ENCODE data around the gene CHAC1. TPM values are rescaled to one million over a fixed set of nuclear protein-coding genes. Genes with fewer than 3 reads are reported as not detected.

CHAC1 gene
- total and polyA plus RNA-seq, 2 donors (not counting 1 experiment from before 2014, with no cell fraction given), result 7.5 to 62.6 TPM

DNA sequence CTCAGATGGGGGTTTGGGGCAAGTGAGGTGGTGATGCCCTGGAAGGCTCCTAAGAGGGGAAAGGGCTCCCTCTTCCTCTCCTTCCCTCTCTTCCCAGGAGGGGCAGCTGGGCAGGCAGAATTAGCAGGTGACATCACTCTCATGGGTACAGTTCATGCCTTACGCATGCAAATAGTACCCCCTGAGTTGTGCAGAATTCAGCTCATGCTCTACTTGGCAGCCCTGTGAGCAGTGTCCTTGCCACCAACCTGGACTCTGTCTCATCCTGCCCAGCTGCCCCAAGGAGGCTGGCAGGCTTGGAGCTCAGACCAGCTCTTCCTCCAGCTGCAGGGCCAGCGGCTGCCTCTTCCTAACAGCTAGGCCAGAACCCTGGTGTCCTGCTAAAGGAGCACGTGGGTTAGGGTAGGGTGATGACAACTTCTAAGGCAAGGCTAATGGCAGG lies 3.3 kb downstream of the CHAC1 start:
- Histone ChIP-seq H3K9ac (ENCODE audit: insufficient read depth, low read length) (no peak overlapping the region), H4K20me1 (ENCODE audit: control insufficient read depth, extremely low read depth, insufficient read depth, low read length) (no peaks in the 10 kb centered on the region), H2AFZ (ENCODE audit: low read length) (no peak overlapping the region), H3K27me3 (ENCODE audit: control insufficient read depth, insufficient read depth, low read length) (no peaks in the 10 kb centered on the region), H3K9me3 (ENCODE audit: control insufficient read depth, insufficient read depth, low read depth, low read length) (no peaks in the 10 kb centered on the region), H3K4me2 (ENCODE audit: extremely low read depth, insufficient read depth, low read length) (no peak overlapping the region), H3K79me2 (ENCODE audit: control insufficient read depth, insufficient read depth, low read length) (no peaks in the 10 kb centered on the region), H3K27ac (ENCODE audit: insufficient read depth, low read length) (no peak overlapping the region), H3K36me3 (ENCODE audit: control insufficient read depth, insufficient read depth, low read length) (peaks cover 2% of the 10 kb centered on the region), H3K4me3 (replicated peaks in 1 of 4; ENCODE audit: control extremely low read depth in 1 of 4, insufficient read depth in 1 of 4, low read depth in 3 of 4, low read length in 4 of 4) (peak overlapping the region in 1 of 4 experiments; percentile 92), H3K4me1 (ENCODE audit: control insufficient read depth, extremely low read depth, insufficient read depth, low read length) (peaks cover 2% of the 10 kb centered on the region)
- TF ChIP-seq CTCF (conservative IDR thresholded peaks at IDR 0.05 in 1 of 2, IDR thresholded peaks at IDR 0.05 in 1 of 2; ENCODE audit: low read depth in 1 of 2, low read length in 2 of 2) (no peak), EZH2 (IDR thresholded peaks at IDR 0.05; ENCODE audit: low read length, missing control alignments) (no peak)
- no peak for DNase-seq (ENCODE audit: low read depth in 2 of 2)

- no peak for TF ChIP-seq EZH2 (IDR thresholded peaks at IDR 0.05; ENCODE audit: low read length, missing control alignments)
- TF ChIP-seq CTCF (conservative IDR thresholded peaks at IDR 0.05 in 1 of 2, IDR thresholded peaks at IDR 0.05 in 1 of 2; ENCODE audit: low read depth in 1 of 2, low read length in 2 of 2), result no peak
- no peak overlapping the region for H3K4me3 ChIP-seq (replicated peaks in 1 of 4; ENCODE audit: control extremely low read depth in 1 of 4, insufficient read depth in 1 of 4, low read depth in 3 of 4, low read length in 4 of 4)
- H3K79me2 ChIP-seq (ENCODE audit: control insufficient read depth, insufficient read depth, low read length), result no peaks in the 10 kb centered on the region
- H3K4me2 ChIP-seq (ENCODE audit: extremely low read depth, insufficient read depth, low read length), result no peak overlapping the region
- no peak overlapping the region for H3K27ac ChIP-seq (ENCODE audit: insufficient read depth, low read length)
- H4K20me1 ChIP-seq (ENCODE audit: control insufficient read depth, extremely low read depth, insufficient read depth, low read length), result no peaks in the 10 kb centered on the region
- peaks cover 2% of the 10 kb centered on the region for H3K36me3 ChIP-seq (ENCODE audit: control insufficient read depth, insufficient read depth, low read length)
- H3K4me1 ChIP-seq (ENCODE audit: control insufficient read depth, extremely low read depth, insufficient read depth, low read length), result peaks cover 2% of the 10 kb centered on the region
- no peaks in the 10 kb centered on the region for H3K9me3 ChIP-seq (ENCODE audit: control insufficient read depth, insufficient read depth, low read depth, low read length)
- no peak overlapping the region for H3K9ac ChIP-seq (ENCODE audit: insufficient read depth, low read length)
- no peak overlapping the region for H2AFZ ChIP-seq (ENCODE audit: low read length)
- no peaks in the 10 kb centered on the region for H3K27me3 ChIP-seq (ENCODE audit: control insufficient read depth, insufficient read depth, low read length)
- no peak for DNase-seq (ENCODE audit: low read depth in 2 of 2)
These were observed 3.8 kb downstream of the CHAC1 start for GRCh38 chr15:40957041-40957555.

GRCh38 chr15:40957581-40958051 lies 4.3 kb downstream of the CHAC1 start:
- H3K9me3 ChIP-seq (ENCODE audit: control insufficient read depth, insufficient read depth, low read depth, low read length), result no peaks in the 10 kb centered on the region
- DNase-seq (ENCODE audit: low read depth in 2 of 2), result no peak

More at GRCh38 chr15:40957581-40958051, 4.3 kb downstream of the CHAC1 start:
- Histone ChIP-seq H3K4me1 (ENCODE audit: control insufficient read depth, extremely low read depth, insufficient read depth, low read length) (peaks cover 2% of the 10 kb centered on the region), H3K4me3 (replicated peaks in 1 of 4; ENCODE audit: control extremely low read depth in 1 of 4, insufficient read depth in 1 of 4, low read depth in 3 of 4, low read length in 4 of 4) (no peak overlapping the region), H3K27ac (ENCODE audit: insufficient read depth, low read length) (no peak overlapping the region), H3K9ac (ENCODE audit: insufficient read depth, low read length) (no peak overlapping the region), H3K4me2 (ENCODE audit: extremely low read depth, insufficient read depth, low read length) (no peak overlapping the region), H3K36me3 (ENCODE audit: control insufficient read depth, insufficient read depth, low read length) (peaks cover 2% of the 10 kb centered on the region), H4K20me1 (ENCODE audit: control insufficient read depth, extremely low read depth, insufficient read depth, low read length) (no peaks in the 10 kb centered on the region), H3K27me3 (ENCODE audit: control insufficient read depth, insufficient read depth, low read length) (no peaks in the 10 kb centered on the region), H3K79me2 (ENCODE audit: control insufficient read depth, insufficient read depth, low read length) (no peaks in the 10 kb centered on the region), H2AFZ (ENCODE audit: low read length) (no peak overlapping the region)
- no peak for TF ChIP-seq CTCF (conservative IDR thresholded peaks at IDR 0.05 in 1 of 2, IDR thresholded peaks at IDR 0.05 in 1 of 2; ENCODE audit: low read depth in 1 of 2, low read length in 2 of 2)
- TF ChIP-seq EZH2 (IDR thresholded peaks at IDR 0.05; ENCODE audit: low read length, missing control alignments), result no peak

Data from fibroblast of lung (primary cell).